ENCODE data around the gene FNDC3B.

- no peak for TF ChIP-seq CTCF (IDR thresholded peaks at IDR 0.05)
- no peak for TF ChIP-seq POLR2A (IDR thresholded peaks at IDR 0.05)
Observed at GRCh38 chr3:172194702-172195406, 155.5 kb downstream of the FNDC3B start.

Measured in testis (tissue), 2 donors.